ENCODE results near the gene NECTIN1.

Gene NECTIN1

DNA sequence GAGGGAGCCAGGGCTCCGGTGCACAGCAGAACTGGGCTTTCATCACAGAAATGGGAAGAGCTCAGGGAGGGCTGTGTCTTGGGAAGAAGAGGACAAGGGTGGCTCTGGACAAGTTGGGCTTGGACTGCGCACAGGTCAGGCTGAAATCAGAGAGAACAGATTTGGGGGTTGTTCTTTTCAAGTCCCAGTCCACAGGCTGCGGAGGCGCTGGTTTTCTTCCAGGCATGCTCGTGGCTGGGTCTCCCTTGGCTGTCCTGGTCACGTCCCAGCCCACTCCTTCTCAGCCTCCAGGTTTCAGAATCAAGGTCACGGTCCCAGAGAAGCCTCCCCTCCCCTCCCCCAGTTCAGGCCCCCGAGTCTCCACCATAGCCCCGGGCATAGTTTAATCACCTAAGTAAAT, 17.0 kb downstream of the NECTIN1 start:
- no peak for DNase-seq

DNA sequence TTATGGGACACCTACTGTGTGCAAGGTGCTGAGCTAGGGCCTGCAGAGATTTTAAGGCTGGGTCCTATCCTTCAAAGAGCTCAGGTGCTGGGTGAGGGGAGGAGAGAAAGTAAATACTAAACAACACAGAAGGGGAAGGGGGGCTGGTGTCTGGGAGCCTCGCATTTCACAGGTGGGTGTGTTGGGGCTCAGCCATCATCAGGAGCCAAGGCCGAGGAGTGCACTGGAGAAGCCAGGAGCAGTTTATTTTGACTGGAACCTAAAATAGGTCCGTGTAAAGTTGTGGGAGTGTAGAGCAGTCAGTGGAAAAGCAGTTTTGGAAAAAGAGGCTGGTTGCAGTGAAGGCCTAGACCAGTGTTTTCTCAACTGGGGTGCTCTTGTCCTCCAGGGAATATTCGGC, 17.5 kb downstream of the NECTIN1 start:
- DNase-seq = no peak

DNA sequence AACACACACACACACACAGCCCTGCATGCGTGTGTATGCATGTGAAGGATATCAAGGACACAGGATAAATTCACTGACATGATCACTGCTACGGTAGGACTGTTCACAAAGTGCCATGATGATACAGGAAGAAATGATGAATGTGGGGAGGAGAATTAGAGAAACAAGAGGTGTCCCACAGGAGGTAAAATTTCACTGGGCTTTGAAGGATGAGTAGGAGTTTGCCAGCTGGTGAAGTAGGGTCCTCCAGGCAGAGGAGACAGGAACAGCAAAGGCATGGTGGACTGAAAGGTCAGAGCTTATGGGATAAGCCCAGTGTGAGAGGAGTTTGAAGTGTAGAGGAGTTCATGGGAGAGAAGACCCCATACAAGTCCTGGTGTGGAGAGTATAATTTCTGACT, 18.6 kb downstream of the NECTIN1 start:
- DNase-seq = no peak

DNA sequence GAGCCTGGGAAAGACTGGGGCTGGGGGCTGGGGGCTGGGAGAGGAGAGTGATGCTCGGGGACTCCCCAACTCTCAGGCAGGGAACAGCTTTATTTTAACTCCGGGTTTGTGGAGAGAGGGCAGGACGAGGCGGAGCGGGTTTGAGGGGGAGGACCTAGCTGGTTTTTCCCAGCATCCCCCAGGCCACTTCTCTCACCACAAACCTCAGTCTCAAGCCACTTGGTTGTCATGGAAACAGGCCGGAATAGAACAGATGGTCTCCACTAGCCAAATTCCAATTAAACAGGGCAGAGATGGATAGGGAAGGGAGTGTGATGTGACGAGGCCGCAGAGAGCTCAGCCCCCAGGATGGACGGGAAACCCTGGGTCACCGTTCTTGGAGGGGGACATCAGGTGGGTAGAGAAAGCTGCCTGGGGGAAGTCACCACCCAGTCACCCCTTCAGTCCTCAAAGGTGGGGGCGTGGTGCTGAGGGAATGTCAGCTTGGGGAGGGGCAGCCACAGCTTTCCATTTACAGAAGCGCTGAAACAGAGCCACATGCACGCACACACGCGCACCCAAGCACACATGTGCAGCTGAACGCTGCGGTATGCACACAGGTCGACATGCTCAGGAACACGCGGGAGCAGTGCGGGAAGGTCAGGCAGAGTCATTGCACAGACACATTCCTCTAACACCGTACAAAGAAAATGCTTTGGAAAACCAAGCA, 19.2 kb downstream of the NECTIN1 start:
- no peak for DNase-seq

DNA sequence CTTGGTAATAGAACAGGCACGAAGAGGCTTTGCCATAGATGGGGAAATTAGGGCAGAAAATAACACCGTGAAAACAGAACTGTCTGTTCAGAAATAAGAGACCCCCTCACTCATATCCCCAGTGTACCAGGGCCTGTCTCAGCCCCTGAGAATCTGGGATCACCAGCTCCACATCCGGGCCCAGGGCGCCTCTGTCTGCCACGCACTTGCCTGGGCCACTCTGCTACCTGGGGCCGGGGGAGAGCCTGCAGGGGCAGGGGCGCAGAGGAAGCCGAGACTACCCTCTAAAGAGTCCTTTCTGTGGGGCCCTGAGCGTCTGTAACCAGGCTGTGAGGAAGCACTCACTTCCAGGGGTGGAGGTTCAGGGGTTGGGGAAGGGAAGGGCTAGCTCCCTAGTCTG, 19.8 kb downstream of the NECTIN1 start:
- no peak for DNase-seq

DNA sequence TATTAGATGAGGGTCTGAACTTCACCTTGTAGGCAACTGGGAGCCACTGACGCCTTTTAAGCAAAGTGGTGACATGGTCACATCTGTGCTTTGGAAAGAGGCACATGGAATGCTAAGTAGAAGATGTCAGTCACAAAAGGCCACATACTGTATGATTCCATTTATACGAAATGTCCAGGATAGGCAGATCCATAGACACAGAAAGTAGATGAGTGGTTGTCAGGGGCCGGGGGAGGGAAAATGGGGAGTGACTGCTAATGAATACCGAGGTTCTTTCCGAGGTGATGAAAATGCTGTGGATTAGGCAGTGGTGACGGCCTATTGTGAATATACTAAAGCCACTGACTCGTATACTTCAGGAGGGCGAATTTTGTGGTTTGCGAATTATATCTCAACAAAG, 20.6 kb downstream of the NECTIN1 start:
- DNase-seq = no peak

DNA sequence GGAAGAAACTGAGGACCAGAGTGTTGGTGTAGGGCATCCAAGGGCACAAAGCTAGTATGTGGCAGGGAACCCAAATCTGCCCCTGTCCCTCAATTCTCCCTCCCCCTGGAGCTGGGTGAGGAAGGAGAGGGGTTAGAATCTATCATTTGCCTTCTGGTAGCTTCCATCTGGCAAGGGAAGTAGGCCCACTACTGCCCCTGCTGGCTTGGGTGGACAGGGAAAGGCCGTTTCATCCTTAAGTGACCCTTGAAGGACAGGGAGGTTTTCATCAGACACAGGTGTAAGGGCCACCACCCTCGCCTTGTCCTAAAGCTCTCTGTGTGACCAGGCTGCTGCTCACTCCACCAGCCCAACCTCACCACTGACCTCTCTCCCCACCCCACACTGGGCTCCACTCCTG, 22.1 kb downstream of the NECTIN1 start:
- no peak for DNase-seq

DNA sequence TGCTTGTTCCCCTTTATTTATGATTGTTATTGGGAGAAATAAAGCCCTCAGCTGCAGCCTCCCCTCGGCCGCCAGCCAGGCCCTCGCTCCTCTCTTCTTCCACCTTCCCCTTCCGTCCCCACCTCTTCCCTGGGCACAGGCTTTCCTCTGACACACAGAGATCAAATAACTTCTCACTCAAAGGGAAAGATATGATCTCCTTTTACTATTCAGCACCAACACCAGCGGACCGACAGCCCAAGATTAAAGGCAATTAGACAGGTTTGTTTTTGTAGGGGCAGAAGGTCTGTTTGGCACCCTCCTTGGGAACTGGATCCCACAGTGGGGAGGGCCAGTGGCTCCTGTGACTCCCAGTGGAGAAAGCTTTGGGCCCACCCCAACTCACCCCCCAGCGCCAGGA, 23.0 kb downstream of the NECTIN1 start:
- DNase-seq = no peak

DNA sequence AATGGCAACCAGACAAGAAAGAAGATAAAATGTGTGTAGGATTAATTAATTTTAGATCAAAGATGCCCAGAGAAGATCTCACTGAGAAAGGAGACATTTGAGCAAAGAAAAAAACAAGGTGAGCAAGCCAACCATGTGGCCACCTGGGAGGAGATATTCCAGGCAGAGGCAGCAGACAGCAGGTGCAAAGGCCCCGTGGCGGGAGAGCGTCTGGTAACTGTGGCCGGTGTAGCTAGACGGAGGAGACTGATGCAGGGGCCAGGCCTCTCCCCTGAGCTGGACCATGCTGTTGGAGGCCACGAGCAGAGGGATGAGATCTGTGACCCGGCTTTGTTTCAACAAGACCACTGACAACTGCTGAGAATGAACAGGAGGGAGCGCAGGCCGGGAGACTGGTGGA, 23.6 kb downstream of the NECTIN1 start:
- no peak for DNase-seq

DNA sequence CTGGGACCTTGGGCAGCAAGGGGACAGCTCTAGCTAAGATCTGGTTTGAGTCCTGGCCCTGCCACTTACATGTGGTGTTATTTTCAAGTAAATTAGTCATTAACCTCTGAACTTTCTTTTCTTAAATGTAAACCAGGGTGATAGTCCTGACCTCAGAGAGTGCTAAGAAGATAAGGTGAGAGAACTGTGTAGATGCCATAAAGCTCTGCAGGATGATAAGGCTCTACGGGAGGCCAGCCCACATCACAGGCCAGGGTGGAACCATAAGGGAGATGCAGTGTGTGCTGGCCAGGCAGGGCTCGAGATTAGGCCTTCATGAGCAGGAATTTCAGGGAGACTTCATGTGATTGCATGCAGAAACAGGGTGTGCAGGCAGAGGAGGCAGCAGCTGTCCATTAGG, 24.2 kb downstream of the NECTIN1 start:
- DNase-seq = no peak

DNA sequence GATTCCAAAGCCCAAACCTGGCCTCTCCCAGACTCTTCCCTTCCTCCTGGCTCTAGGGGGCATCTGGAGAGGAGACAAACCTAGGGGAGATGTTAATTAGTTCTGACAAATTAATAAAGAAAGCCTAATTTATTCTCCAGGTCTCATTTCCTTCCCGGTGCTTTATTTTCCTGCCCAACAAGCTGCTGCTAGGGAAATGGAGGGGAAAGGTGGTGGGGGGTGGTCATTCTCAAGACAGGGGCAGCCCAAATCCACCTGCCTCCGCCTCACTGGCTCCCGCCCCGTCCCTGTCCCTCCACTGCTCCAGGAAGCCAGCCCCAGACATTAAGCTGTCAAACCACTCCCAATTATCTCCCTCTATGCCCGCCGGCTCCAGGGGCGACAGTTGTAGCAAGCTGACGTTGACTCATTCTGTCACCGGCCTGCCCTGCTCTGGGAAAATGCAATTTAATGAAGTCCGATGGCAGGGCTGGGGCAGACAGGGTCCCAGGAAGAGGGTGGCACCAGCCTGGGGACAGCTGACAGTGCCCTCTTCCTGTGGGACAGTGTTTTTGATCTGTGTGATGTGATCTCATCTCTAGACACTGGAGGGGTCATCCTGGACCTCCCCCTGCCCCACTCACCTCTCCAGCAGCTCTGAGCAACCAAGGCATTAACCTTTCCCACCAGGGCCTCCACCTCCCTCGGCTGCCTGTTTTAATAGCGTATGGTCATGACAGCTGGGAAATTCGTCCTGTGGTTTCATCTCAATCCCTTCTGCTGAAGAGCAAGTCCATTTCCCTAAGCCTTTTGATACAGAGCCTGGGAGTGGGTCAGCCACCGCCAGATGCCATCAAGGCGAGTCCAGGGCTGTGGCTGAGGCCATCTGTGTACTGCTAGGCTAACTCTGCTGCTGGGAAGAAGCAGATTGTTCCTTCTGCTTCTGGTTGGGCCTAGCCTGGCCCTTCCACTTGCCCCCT, 27.1 kb downstream of the NECTIN1 start:
- DNase-seq = peak; percentile 69

DNA sequence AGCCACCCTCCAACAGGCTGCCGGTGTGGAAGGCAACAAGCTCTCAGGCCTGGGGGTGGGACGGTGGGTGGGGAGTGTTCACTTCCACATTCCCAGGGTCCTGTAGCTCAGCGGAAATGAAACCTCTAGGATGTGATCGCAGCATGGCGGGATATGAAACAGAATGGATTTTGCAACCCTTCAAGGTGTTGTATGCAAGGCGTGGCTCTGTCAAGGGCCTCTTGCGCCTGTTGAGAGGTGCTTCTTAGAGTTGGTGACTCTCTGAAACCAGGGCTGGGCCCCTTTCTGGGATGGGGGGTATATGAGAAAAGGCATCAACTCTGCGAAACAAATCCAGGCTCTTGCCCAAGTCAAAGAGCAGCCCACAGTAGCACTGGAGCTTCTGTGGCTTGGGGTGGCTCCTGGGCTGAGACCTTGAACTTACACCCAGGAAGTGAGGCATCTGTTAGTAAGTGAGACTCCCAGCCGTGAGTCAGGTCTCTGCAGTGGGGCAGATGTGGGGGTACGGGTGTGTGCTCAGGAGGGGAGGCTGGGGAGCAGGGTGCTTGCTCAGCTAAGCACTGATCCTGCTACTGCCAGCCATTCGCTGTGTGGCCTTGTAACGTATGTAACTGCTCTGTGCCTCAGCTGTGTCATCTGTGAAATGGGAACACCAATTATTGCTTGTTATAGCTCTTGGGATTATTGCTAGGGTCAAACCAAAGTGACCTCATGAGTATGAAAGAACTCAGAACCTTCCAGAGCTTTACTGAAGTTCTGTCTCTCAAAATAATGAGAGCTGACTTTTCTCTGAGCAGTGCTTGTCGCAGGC, 28.3 kb downstream of the NECTIN1 start:
- peak; percentile 70 for DNase-seq

DNA sequence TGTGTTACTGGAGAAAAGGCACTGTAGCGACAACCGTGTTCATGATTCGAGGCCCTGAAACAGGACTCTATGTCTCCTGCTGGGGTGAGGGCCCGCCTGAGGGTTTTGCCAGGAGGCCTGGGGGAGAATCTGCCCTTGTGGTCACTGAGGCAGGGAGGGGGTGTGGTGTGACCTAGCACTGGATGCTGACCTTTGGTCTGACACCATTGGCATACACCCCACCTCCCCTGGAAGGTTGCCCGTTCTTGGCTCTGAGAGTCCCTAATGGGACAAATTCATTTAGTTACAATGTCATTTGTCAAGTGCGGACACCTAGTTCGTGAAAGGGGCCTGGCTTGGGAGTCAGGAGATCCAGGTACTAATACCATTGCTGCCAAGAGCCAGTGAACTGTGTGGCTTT, 29.0 kb downstream of the NECTIN1 start:
- DNase-seq = no peak

DNA sequence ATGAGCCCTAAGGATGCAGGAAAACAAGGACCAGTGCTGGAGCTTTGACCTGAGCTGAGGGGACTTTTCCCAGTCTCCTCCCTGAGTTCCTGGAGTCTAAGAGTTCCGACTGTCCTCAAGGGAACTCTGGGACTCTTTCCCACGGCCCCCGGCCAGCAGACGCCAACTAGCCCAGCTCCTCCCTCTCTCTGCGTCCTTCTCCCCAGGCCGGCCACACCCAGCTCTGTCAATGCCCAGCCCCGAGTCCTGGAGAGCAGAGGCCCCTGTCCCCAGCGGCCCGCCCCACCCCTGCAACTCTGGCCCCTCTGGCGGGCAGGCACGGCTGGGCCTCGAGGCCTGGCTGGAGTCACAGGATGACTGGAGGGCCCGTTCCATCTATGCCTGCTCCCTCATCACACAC, 29.8 kb downstream of the NECTIN1 start:
- DNase-seq = no peak

DNA sequence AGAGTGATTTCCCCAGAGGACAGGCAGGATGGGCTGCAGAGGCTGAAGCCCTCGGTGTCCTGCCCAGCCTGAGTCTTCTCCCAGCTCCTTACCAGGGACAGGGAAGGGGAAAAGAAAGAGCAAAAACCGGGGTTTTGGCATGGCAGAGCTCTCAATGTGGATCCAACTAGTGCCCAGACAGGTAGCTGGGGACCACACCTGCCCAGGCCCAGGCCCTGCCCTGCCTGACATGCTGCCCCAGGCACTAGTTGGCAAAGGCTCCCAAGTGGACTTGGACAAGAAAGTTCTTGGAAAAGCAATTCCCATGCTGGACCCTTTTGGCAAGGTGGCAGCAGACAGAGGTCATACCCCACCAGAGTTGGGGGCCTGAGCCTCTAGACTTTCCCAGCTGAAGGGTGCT, 31.1 kb downstream of the NECTIN1 start:
- DNase-seq = no peak

DNA sequence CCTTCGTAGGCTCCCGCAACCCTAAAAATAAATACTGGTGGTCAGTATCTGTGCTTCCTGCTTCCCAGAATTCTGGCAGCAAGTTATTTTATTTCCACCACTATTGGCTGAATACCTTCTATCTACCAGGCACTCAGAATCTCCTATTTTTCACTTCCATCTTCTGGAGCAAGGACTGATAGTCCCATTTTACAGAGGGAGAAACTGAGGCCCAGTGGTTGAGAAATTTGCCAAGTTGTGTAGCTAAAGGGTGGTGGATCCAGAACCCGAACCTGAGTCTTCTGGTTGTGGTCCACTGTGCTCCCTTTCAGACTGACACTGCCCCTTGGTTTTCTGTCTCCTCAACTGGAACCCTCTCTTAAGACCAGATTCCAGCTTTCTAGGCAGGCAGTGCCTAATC, 31.6 kb downstream of the NECTIN1 start:
- no peak for DNase-seq

DNA sequence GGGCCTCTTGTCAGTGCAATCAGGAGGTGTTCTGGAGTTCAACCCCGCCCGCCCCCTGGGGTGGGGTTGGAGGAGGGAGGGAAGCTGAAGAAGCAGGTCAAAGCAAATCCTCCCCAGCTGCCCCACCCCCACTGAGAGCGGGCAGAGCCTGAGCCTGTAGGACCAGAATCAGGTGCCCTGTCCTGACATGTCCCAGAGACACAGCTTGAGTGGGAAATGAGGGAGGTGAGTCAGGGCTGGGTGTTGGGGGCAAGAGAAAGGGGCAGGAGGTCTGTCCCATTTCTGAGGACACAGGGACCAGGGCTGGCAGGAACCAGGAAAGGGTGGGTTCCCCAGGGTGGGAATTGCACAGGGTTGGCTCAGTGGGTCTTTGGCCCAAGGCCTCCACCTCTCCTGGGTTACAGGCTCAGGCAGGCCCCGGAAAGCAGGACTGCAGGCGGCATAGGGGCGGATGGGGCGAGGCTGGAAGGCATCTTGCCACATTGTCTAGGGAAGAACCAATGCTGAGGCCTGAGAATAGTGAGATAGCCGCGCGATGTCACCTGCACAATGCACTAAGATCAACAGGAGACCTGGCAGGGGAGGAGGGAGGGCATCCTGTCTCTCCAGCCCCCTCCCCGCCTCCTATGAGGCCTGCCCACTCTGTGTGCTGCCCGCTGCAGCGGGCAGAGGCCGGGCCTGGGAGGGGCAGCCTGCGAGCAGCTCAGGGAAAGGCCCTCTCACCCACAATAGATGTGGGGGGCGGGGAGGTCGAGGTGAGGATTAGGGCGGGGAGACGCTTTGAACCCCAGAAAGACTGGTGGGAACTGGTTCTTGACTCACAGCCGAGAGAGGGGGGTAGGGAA, 32.4 kb downstream of the NECTIN1 start:
- DNase-seq = no peak

DNA sequence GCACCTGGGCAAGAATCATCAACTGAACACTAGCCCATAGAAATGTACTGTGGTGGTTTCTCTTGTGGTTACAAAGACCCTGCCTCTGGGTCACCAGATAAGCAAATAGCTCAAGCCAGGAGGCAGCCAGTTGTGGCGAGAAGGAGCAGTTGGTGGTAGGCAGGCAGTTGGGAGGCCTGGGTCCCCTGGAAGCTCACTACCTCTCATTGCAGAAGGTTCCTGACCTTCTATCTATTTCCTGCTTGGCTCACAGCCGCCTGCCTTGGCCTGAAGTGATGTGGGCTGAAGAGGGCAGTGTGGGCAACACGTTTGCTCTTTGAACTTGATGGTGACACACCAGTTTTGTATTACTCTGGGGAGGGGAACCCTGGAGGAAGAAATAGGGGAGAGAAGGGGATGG, 34.7 kb downstream of the NECTIN1 start:
- peak; percentile 15 for DNase-seq

DNA sequence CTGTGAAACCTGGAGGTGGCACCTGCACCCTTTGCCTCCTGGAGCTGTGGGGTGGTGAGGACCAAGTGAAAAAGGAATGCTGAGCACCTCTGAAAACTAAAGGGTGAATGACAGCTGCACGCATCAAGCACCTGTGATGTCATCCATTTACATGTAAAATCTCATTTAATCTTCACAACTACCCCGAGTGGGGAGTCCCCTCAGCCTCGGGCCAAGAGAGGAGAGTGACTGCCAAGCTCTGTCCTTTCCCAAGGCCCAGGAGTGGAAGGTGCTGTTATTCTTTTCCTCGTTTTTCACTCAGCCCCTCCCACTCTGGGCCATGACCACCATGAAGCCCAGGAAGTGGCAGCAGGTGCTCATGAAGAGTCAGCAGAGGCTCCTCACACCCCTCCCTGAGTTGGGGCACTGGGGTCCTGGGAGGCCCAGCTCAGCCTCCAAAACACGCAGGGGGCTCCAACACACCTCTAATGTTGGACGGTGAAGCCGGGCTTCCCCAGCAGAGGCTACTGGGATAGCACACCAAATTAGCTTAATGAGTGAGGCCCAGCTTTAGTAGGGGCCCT, 35.7 kb downstream of the NECTIN1 start:
- DNase-seq = no peak

DNA sequence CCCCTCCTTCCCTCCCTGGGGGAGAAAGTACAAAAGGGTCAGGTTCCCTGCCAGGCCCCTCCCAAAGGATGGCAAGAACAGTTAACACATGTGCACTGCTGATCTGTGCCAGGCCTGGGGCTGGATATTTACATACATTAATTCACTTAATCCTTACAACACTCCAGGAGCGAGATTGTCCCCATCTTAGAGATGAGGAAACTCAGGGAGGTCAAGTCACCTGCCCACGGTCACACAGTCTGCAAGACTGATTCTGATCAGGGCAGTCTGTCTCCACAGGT, 36.5 kb downstream of the NECTIN1 start:
- DNase-seq = no peak

DNA sequence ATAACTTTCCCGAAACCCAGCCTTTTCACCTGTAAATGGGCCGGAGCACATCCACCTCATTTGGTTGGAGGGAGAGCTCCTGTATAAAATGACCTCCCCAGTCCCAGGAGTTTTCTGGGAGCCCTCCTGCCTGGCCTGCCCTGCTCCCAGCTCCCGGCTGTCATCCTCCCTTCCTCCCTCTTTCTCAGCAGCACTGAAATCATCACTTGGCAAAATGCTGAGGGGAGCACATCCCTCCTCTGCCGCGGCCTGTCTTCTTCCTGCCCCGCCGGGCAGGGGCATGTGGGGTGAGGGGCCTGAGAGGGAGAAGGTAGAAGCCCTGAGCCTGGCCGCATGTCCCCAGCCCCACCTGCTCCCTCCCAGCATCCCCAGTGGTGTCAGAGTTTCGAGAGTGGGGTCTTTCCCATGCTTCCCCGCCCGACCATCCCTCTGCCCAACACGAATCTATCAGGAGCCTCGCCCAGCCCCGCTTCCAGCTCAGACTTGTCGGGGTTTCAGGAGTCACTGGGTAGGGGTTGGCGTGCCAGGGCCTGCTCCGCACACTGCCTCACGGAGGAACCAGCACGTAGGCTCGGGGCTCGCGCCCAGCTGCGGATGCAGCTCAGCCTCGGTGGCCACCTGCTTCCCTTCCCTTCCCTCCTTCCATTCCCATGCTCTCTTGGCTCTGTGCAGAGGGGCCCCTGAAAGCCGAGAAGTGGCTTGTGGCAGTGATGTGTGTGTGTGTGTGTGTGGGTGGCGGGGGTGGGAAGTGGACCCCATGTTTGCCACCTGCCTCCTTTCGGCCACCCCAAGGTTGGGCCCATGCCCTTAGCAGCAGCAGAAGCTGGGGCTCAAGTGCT, 37.1 kb downstream of the NECTIN1 start:
- DNase-seq = no peak

Measured in HCEC 1CT (cell line).